NCI-H2171 treated with DMSO at 0.1 percent for 48 hours (cell line): ENCODE results near the gene LGI2.

Source experiments
- DNase-seq: peaks from one replicate; lab custom pipeline; 2025; lab: John Stamatoyannopoulos, UW

Gene LGI2

DNA sequence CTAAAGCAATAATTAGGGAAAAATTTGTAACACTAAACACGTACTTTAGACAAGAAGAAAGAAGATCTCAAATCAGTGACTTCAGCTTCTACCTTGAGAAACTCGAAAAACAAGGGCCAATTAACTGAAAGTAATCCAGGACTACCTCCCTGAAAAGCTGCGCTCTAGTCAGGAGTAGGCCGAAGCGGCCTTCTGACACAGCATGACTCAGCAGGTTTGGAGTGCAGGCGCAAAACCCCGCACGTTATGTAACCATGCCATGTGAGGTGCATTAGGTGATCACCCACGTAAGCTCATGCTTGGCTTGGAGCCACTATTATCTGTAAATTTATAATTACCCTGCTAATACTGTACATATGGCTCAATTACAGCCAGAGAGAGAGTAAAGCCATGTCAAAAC lies 65.1 kb downstream of the LGI2 start:
- DNase-seq, result no peak

DNA sequence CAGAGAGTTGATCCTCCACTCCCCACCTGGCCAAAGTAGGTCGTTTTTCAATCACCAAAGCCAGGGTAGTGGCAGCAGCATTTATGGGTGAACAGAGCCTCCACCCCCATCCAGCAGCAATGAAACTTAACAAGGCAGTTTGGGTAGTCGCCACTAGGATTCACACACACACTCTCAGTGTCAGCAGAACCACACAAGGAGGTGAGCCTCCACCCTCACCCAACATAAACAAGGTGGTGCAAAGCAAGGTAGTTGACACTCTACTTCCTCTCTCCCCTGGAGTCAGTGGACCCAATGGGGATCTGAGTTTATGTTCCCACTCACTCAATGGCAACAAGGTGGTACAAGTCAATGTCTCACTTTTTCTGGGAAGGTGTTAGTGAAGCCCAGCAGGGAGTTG lies 67.5 kb downstream of the LGI2 start:
- no peak for DNase-seq

DNA sequence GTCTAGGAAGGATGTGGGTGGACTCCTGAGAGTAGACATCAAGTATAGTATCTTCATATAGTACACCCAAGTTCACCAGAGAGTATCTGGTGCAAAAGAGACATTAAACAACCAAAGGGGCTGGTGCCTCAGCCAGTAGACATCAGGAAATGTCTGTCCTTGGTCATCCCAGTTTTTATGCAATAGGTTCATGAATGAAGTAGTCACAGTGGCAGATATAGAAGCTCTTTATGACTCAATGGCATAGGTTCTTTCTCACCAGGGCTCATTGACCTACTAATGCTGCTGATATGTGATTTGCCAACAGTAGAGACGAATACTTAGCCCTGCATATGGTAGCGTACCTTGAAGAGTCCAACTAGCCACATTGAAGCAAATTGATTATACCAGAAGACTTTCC lies 72.9 kb downstream of the LGI2 start:
- DNase-seq, result no peak

GRCh38 chr4:24956763-24957162 lies 74.0 kb downstream of the LGI2 start:
- DNase-seq, result no peak

DNA sequence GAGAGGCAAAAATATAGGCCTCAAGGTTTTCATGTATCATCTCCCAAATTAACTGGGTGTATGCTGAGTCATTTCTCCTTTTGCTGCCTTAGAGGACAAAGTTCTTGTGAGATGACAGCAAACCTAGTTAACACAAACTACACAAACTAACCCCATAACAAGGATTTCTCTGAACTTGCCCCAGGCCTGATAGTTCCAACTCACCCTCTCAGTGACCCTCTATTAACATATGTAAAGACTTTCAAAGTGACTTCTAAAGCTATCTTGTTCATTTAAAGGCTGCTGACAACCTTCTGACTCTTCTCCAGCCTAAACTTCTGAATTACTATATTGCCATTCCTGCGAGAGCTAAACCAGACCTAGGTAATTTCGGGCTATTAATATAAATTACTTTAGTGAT lies 74.7 kb downstream of the LGI2 start:
- DNase-seq, result no peak

- no peak for DNase-seq
Observed at GRCh38 chr4:24952667-24953066, 78.1 kb downstream of the LGI2 start.

DNA sequence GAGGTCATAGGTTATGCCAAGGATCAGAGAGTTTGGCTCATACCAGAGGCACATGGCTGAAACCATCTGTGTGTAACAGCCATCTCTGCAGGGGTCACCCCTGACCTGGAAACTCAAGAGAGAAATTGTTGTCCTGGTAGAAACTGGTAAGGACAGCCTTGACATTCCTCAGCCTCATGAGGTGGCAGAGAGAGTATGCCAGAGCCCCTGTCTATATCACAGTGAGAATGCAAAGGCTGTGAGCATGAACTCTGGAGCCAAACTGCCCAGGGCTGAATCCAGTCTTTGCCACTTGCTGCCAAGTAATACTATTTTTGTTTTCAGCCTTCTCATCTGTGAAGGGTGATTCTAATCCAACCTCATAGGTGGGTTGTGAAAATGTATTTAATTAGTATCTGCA lies 80.8 kb downstream of the LGI2 start:
- no peak for DNase-seq
